Panc1 (cell line): ENCODE results near the gene CARM1.

Experiments
- POLR2AphosphoS5 ChIP-seq: IDR thresholded peaks from 2 replicates; pipeline ENCODE4 v1.6.1; 2012; ENCODE audit warnings: mild to moderate bottlenecking, low read depth, low read length, moderate library complexity
- SIN3A ChIP-seq: IDR thresholded peaks from 2 replicates; pipeline ENCODE4 v1.6.1; 2012; ENCODE audit warnings: low read depth, mild to moderate bottlenecking, low read length, moderate library complexity, borderline replicate concordance; ENCODE audit not compliant: insufficient read depth
- TCF7L2 ChIP-seq: IDR thresholded peaks from 2 replicates; pipeline ENCODE4 v1.6.1; 2011; ENCODE audit warnings: mild to moderate bottlenecking, low read depth, low read length, inconsistent platforms
- TF ChIP-seq, protein P1 (sequence below): fragments of 450-650 bp; IDR thresholded peaks from 2 replicates; pipeline ENCODE4 v1.5.1; 2017; ENCODE audit warnings: mild to moderate bottlenecking
- TF ChIP-seq, protein P2 (sequence below), 2 experiments: IDR thresholded peaks; 2 replicates each; pipeline ENCODE4 v1.6.1; 2011 to 2012; ENCODE audit warnings: low read depth in 2 of 2, control low read depth in 1 of 2, low read length in 1 of 2, mild to moderate bottlenecking in 1 of 2, moderate library complexity in 1 of 2; ENCODE audit not compliant: insufficient read depth in 1 of 2

DNA sequence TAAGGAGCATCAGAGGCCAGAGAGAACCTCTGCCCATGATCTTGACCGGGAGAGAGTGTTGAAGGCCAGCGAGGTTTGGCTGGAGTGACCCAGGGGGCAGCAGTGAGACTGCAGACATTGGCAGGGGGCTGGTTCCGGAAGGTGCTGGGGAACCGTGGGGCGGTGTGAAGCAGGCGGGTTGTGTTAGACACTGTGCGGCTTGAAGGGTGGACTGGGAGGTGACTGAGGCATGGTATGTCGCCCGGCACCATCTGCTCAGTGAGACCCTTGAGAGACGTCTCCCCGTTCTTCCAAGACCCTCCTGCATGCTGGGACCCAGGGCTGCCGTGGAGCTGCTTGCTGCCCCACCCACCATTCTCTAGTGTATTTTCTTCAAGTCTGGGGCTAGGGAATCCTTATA is 24.6 kb downstream of the CARM1 start:
- TF ChIP-seq, protein P1, sequence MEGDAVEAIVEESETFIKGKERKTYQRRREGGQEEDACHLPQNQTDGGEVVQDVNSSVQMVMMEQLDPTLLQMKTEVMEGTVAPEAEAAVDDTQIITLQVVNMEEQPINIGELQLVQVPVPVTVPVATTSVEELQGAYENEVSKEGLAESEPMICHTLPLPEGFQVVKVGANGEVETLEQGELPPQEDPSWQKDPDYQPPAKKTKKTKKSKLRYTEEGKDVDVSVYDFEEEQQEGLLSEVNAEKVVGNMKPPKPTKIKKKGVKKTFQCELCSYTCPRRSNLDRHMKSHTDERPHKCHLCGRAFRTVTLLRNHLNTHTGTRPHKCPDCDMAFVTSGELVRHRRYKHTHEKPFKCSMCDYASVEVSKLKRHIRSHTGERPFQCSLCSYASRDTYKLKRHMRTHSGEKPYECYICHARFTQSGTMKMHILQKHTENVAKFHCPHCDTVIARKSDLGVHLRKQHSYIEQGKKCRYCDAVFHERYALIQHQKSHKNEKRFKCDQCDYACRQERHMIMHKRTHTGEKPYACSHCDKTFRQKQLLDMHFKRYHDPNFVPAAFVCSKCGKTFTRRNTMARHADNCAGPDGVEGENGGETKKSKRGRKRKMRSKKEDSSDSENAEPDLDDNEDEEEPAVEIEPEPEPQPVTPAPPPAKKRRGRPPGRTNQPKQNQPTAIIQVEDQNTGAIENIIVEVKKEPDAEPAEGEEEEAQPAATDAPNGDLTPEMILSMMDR = no peak; the same call in 1 of the 2 replicates
- TF ChIP-seq SIN3A = no peak
- TF ChIP-seq, protein P2, sequence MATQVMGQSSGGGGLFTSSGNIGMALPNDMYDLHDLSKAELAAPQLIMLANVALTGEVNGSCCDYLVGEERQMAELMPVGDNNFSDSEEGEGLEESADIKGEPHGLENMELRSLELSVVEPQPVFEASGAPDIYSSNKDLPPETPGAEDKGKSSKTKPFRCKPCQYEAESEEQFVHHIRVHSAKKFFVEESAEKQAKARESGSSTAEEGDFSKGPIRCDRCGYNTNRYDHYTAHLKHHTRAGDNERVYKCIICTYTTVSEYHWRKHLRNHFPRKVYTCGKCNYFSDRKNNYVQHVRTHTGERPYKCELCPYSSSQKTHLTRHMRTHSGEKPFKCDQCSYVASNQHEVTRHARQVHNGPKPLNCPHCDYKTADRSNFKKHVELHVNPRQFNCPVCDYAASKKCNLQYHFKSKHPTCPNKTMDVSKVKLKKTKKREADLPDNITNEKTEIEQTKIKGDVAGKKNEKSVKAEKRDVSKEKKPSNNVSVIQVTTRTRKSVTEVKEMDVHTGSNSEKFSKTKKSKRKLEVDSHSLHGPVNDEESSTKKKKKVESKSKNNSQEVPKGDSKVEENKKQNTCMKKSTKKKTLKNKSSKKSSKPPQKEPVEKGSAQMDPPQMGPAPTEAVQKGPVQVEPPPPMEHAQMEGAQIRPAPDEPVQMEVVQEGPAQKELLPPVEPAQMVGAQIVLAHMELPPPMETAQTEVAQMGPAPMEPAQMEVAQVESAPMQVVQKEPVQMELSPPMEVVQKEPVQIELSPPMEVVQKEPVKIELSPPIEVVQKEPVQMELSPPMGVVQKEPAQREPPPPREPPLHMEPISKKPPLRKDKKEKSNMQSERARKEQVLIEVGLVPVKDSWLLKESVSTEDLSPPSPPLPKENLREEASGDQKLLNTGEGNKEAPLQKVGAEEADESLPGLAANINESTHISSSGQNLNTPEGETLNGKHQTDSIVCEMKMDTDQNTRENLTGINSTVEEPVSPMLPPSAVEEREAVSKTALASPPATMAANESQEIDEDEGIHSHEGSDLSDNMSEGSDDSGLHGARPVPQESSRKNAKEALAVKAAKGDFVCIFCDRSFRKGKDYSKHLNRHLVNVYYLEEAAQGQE (IDR thresholded peaks at IDR 0.05; ENCODE audit: insufficient read depth in 1 of 2, low read depth in 2 of 2, low read length in 1 of 2) = no peak
- TF ChIP-seq POLR2AphosphoS5 = no peak
- no peak for TF ChIP-seq TCF7L2
